SK-N-DZ (cell line): ENCODE results near the gene RPS27L. TPM values are rescaled to one million over a fixed set of nuclear protein-coding genes. Genes with fewer than 3 reads are reported as not detected.

Source experiments
- DNase-seq: peaks from one replicate; pipeline ENCODE4 v3.0.0-alpha.2; 2015; ENCODE audit warnings: low spot score
- polyA plus RNA-seq, 2 experiments: library from polyadenylated mRNA; depleted of rRNA; stranded (reverse); fragments of >200 nt; gene quantifications; 2 replicates each; pipeline ENCODE4 v1.2.3, GENCODE V29; 2014

Gene RPS27L
- polyA plus RNA-seq (2014; cell fraction: cytosol; rRNA removed) = 38.8 and 44.2 TPM in 2 replicates
- 36.0 and 47.6 TPM in 2 replicates for polyA plus RNA-seq (2014; cell fraction: nucleus; rRNA removed)

GRCh38 chr15:63157118-63157843 is at the start of gene RPS27L:
Gene RPS27L (minus strand): TSS chr15:63157477. CDS start chr15:63157405, 72 bp downstream.
- peak; percentile 94 for DNase-seq

- no peak for DNase-seq
These were observed 48.8 kb upstream of the RPS27L start for GRCh38 chr15:63206079-63206478.

- DNase-seq = no peak
These were observed 46.3 kb upstream of the RPS27L start for GRCh38 chr15:63203451-63204090.

GRCh38 chr15:63202861-63203260 is 45.6 kb upstream of the RPS27L start:
- DNase-seq = no peak

GRCh38 chr15:63200464-63201249 is 43.4 kb upstream of the RPS27L start:
- no peak for DNase-seq

- no peak for DNase-seq
These were observed 41.3 kb upstream of the RPS27L start for GRCh38 chr15:63198371-63199250.

- DNase-seq = no peak
These were observed 40.3 kb upstream of the RPS27L start for GRCh38 chr15:63197626-63198025.

GRCh38 chr15:63196842-63197241 is 39.6 kb upstream of the RPS27L start:
- DNase-seq = no peak

GRCh38 chr15:63195569-63196015 is 38.3 kb upstream of the RPS27L start:
- DNase-seq = no peak

- no peak for DNase-seq
These were observed 37.7 kb upstream of the RPS27L start for GRCh38 chr15:63194880-63195568.

- DNase-seq = no peak
These were observed 37.0 kb upstream of the RPS27L start for GRCh38 chr15:63194302-63194701.

GRCh38 chr15:63192619-63193206 is 35.4 kb upstream of the RPS27L start:
- no peak for DNase-seq

- DNase-seq = no peak
These were observed 34.8 kb upstream of the RPS27L start for GRCh38 chr15:63191895-63192618.

GRCh38 chr15:63190769-63191649 is 33.7 kb upstream of the RPS27L start:
- DNase-seq = no peak

- no peak for DNase-seq
These were observed 32.9 kb upstream of the RPS27L start for GRCh38 chr15:63189941-63190768.

- DNase-seq = peak; percentile 97
These were observed 31.9 kb upstream of the RPS27L start, which contains the start of gene RAB8B for GRCh38 chr15:63188926-63189871. Gene RAB8B (plus strand): TSS chr15:63189606. CDS start chr15:63189625, 19 bp downstream.
